H9 (cell line): ENCODE measurements around the gene MAGT1. TPM values are rescaled to one million over a fixed set of nuclear protein-coding genes. Genes with fewer than 3 reads are reported as not detected.
"Not testable (repeated sequence)": the region's sequence is repeated elsewhere in the genome, so short reads cannot be mapped to it uniquely, and the experiment has no call there.

Experiments used
- DNase-seq: peaks from one replicate; pipeline ENCODE4 v3.0.0-alpha.2; 2017
- H2AFZ ChIP-seq: one replicate; pipeline ENCODE4 v1.6.1; 2013; ENCODE audit warnings: mild to moderate bottlenecking, low read length, control low read depth, moderate library complexity
- H2AK5ac ChIP-seq: 2 replicates; pipeline ENCODE4 v1.6.1; 2013; ENCODE audit warnings: low read length, control low read depth, mixed read lengths; ENCODE audit not compliant: insufficient read length
- H2BK120ac ChIP-seq: one replicate; pipeline ENCODE4 v1.6.1; 2013; ENCODE audit warnings: low read depth, mild to moderate bottlenecking, low read length, control low read depth, inconsistent platforms; ENCODE audit not compliant: poor library complexity, severe bottlenecking
- H2BK12ac ChIP-seq: 2 replicates; pipeline ENCODE4 v1.6.1; 2013; ENCODE audit warnings: low read length, control low read depth, mixed read lengths, low read depth; ENCODE audit not compliant: insufficient read length
- H2BK15ac ChIP-seq: 2 replicates; pipeline ENCODE4 v1.6.1; 2013; ENCODE audit warnings: low read depth, low read length, control low read depth
- H2BK20ac ChIP-seq: one replicate; pipeline ENCODE4 v1.6.1; 2013; ENCODE audit warnings: low read depth, mild to moderate bottlenecking, low read length, control low read depth, inconsistent platforms; ENCODE audit not compliant: poor library complexity, severe bottlenecking
- H2BK5ac ChIP-seq: 2 replicates; pipeline ENCODE4 v1.6.1; 2013; ENCODE audit warnings: low read length, control low read depth, mixed read lengths; ENCODE audit not compliant: insufficient read length
- H3K14ac ChIP-seq: 2 replicates; pipeline ENCODE4 v1.6.1; 2013; ENCODE audit warnings: low read length, control low read depth; ENCODE audit not compliant: insufficient read depth
- H3K18ac ChIP-seq: 2 replicates; pipeline ENCODE4 v1.6.1; 2013; ENCODE audit warnings: low read depth, mild to moderate bottlenecking, mixed read lengths, low read length, control low read depth; ENCODE audit not compliant: insufficient read length
- H3K23ac ChIP-seq: 2 replicates; pipeline ENCODE4 v1.6.1; 2013; ENCODE audit warnings: low read length, control low read depth, mixed read lengths, low read depth; ENCODE audit not compliant: insufficient read length
- H3K23me2 ChIP-seq: 2 replicates; pipeline ENCODE4 v1.6.1; 2013; ENCODE audit warnings: low read depth, mild to moderate bottlenecking, mixed read lengths, low read length, control low read depth; ENCODE audit not compliant: insufficient read length, poor library complexity, severe bottlenecking
- H3K27ac ChIP-seq: 2 replicates; pipeline ENCODE4 v1.5.1; 2013; ENCODE audit warnings: low read length, control low read depth, mixed read lengths, low read depth; ENCODE audit not compliant: insufficient read length
- H3K27me3 ChIP-seq: 2 replicates; pipeline ENCODE4 v1.6.1; 2013; ENCODE audit warnings: low read length, control low read depth, inconsistent platforms; ENCODE audit not compliant: insufficient read depth
- H3K4ac ChIP-seq: 2 replicates; pipeline ENCODE4 v1.6.1; 2013; ENCODE audit warnings: low read depth, mild to moderate bottlenecking, control low read depth, inconsistent platforms, low read length, moderate library complexity
- H3K4me1 ChIP-seq: 2 replicates; pipeline ENCODE4 v1.6.1; 2013; ENCODE audit warnings: low read length, control low read depth, inconsistent platforms; ENCODE audit not compliant: insufficient read depth
- H3K4me2 ChIP-seq: 2 replicates; pipeline ENCODE4 v1.6.1; 2013; ENCODE audit warnings: low read length, control low read depth, mixed read lengths; ENCODE audit not compliant: insufficient read length, insufficient read depth
- H3K56ac ChIP-seq: 2 replicates; pipeline ENCODE4 v1.6.1; 2013; ENCODE audit warnings: low read depth, mild to moderate bottlenecking, mixed read lengths, low read length, control low read depth; ENCODE audit not compliant: insufficient read length
- H3K79me1 ChIP-seq: 2 replicates; pipeline ENCODE4 v1.6.1; 2013; ENCODE audit warnings: low read depth, mild to moderate bottlenecking, moderate library complexity, low read length, control low read depth, inconsistent platforms; ENCODE audit not compliant: insufficient read depth, poor library complexity, severe bottlenecking
- H3K79me2 ChIP-seq: 2 replicates; pipeline ENCODE4 v1.6.1; 2013; ENCODE audit warnings: low read length, control low read depth, inconsistent platforms; ENCODE audit not compliant: insufficient read depth
- H3K9ac ChIP-seq: 2 replicates; pipeline ENCODE4 v1.6.1; 2013; ENCODE audit warnings: low read length, control low read depth, mixed read lengths; ENCODE audit not compliant: insufficient read length; ENCODE audit errors: extremely low read depth
- H3K9me3 ChIP-seq: one replicate; pipeline ENCODE4 v1.6.1; 2013; ENCODE audit warnings: low read depth, low read length, inconsistent platforms; ENCODE audit not compliant: control insufficient read depth
- H3T11ph ChIP-seq: one replicate; pipeline ENCODE4 v1.6.1; 2013; ENCODE audit warnings: mild to moderate bottlenecking, low read length, control low read depth, inconsistent platforms
- H4K20me1 ChIP-seq: one replicate; pipeline ENCODE4 v1.6.1; 2013; ENCODE audit not compliant: control insufficient read depth, insufficient read length, insufficient read depth
- H4K5ac ChIP-seq: 2 replicates; pipeline ENCODE4 v1.6.1; 2013; ENCODE audit warnings: low read depth, mild to moderate bottlenecking, mixed read lengths, low read length, control low read depth; ENCODE audit not compliant: insufficient read length
- H4K8ac ChIP-seq: replicated peaks from 2 replicates; pipeline ENCODE4 v1.6.1; 2013; ENCODE audit warnings: low read length, control low read depth, mixed read lengths, low read depth; ENCODE audit not compliant: insufficient read length
- H4K91ac ChIP-seq: 2 replicates; pipeline ENCODE4 v1.6.1; 2013; ENCODE audit warnings: low read depth, mild to moderate bottlenecking, moderate library complexity, mixed read lengths, low read length, control low read depth; ENCODE audit not compliant: insufficient read length
- H3K27ac Mint-ChIP-seq, 3 experiments: 2 replicates in 2 of 3; 3 replicates in 1 of 3; pipeline ENCODE4 v1.8.0; 2020 to 2021; ENCODE audit warnings: mixed read lengths in 3 of 3, mild to moderate bottlenecking in 1 of 3, moderate library complexity in 1 of 3
- H3K27me3 Mint-ChIP-seq: 2 replicates; pipeline ENCODE4 v1.8.0; 2021; ENCODE audit warnings: low read depth, mild to moderate bottlenecking, moderate library complexity, mixed read lengths
- H3K36me3 Mint-ChIP-seq, 3 experiments: 2 replicates in 2 of 3; 3 replicates in 1 of 3; pipeline ENCODE4 v1.8.0; 2020 to 2021; ENCODE audit warnings: low read depth in 3 of 3, mixed read lengths in 3 of 3; ENCODE audit not compliant: insufficient read depth in 1 of 3
- H3K4me1 Mint-ChIP-seq, 2 experiments: 2 replicates each; pipeline ENCODE4 v1.8.0; 2020; ENCODE audit warnings: mixed read lengths in 2 of 2
- H3K4me3 Mint-ChIP-seq, 2 experiments: 2 replicates in 1 of 2; 3 replicates in 1 of 2; pipeline ENCODE4 v1.8.0; 2020 to 2021; ENCODE audit warnings: mild to moderate bottlenecking in 2 of 2, mixed read lengths in 2 of 2, moderate library complexity in 1 of 2
- H3K9me3 Mint-ChIP-seq, 2 experiments: 2 replicates in 1 of 2; 3 replicates in 1 of 2; pipeline ENCODE4 v1.8.0; 2020; ENCODE audit warnings: mild to moderate bottlenecking in 2 of 2, mixed read lengths in 2 of 2, moderate library complexity in 1 of 2
- WGBS: extraction: QIAGEN DNeasy Blood & Tissue Kit; methylation state at CpG from one replicate; pipeline ENCODE4 v1.1.7; 2013; ENCODE audit warnings: missing lambda C conversion rate, low lambda C conversion rate, mixed read lengths; ENCODE audit not compliant: insufficient read length; ENCODE audit errors: extremely low coverage; 5-methylcytosine and 5-hydroxymethylcytosine counted together
- long read RNA-seq: library from polyadenylated mRNA; unstranded; transcript quantifications from one replicate; pipeline ENCODE4 v2.0.0, GENCODE V29; 2020
- total RNA-seq: library from RNA; stranded (reverse); gene quantifications from 2 replicates; pipeline ENCODE4 v1.2.1, GENCODE V29; 2021
- TF ChIP-seq, protein P1 (sequence below): fragments of 200-600 bp; sonication (generic); conservative IDR thresholded peaks from 3 replicates; pipeline ENCODE4 v1.8.0; 2021; ENCODE audit warnings: antibody characterized with exemption, mild to moderate bottlenecking

Gene MAGT1
- total RNA-seq = 42.8 and 44.0 TPM in 2 replicates
- long read RNA-seq, full-length matches to known transcripts = 14 of 30 reads
- long read RNA-seq, partial matches to known transcripts = 5 of 30 reads
- long read RNA-seq, other reads (novel, unspliced or antisense) = 11 of 30 reads

DNA sequence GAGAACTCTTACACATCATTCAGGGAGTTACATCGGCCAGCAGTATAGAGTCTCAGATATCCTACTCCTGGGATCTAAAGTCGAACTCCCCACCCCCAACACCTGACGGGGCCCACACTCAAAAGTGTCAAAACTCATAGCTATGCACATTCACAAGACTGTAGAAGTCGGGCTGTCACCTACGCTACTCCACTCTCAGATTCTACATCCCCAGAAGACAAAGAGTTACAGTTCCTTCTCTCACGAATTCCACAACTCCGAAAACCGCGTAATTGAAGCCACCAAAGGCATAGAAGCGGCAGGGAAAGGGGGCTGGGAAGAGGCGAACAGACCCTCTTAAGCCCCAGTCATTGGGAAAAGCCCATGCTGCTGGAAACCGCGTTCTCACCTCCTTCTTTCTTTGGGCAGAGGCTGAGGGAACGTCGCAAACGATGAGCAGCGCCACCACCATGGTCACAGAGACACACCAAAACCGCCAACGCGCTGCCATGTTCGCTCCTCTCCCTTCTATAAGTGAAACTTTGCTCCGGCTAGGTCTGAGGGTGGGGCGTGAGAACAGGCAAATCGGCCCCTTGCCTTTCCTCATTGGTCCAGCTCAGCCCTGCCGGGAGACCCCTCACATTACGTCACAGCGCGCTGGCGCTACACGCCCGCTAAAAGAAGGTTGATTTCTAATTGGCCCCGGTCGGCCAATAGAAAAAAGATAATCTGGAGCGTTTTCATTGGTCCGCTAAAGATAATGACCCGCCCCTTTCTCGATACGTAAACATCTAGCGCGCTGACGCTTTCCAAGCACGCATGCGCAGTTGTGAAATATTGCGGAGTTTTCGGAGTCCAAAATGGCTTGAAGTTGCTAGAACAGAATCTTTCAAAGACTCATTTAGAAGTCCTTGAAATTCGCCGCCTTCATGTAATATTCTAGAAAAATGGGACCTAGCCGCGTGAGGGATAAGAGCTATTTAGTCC, at the start of gene MAGT1:
MAGT1 (minus strand) TSS at position 515 of the 966 bp plus-strand sequence; CDS start at position 490, 25 bp downstream.
- no CpG with 5 or more reads among the region's 49 CpGs for whole genome bisulfite sequencing

GRCh38 chrX:77945031-77945430, 49.8 kb upstream of the MAGT1 start:
- H3K4me3 Mint-ChIP-seq, H3K4me1 ChIP-seq, H3T11ph ChIP-seq, H4K20me1 ChIP-seq, H3K27ac Mint-ChIP-seq, H3K56ac ChIP-seq, H3K79me2 ChIP-seq, H3K79me1 ChIP-seq, H2BK5ac ChIP-seq, H2BK20ac ChIP-seq, H2BK15ac ChIP-seq, DNase-seq, H2AFZ ChIP-seq, H3K23ac ChIP-seq, H4K8ac ChIP-seq, H3K27me3 Mint-ChIP-seq, H3K14ac ChIP-seq, H2BK120ac ChIP-seq, H3K9me3 ChIP-seq, H4K5ac ChIP-seq, H4K91ac ChIP-seq, H3K27me3 ChIP-seq, H3K18ac ChIP-seq, H3K4me1 Mint-ChIP-seq, H3K4me2 ChIP-seq, H3K4ac ChIP-seq, H2AK5ac ChIP-seq, H3K9ac ChIP-seq, H3K23me2 ChIP-seq, H3K27ac ChIP-seq, H2BK12ac ChIP-seq, H3K36me3 Mint-ChIP-seq: not testable (repeated sequence)
- WGBS = no CpG with 5 or more reads among the region's 6 CpGs
- peaks cover 26 to 43% of the 10 kb centered on the region in 2 experiments for H3K9me3 Mint-ChIP-seq

More for the DNA sequence above, at the start of gene MAGT1:
- H2BK15ac ChIP-seq = no peak within 1 kb of the TSS
- H3K23ac ChIP-seq = no peak within 1 kb of the TSS
- H3K4me1 ChIP-seq = no peaks in the 10 kb centered on the region
- no peak within 1 kb of the TSS for H2BK20ac ChIP-seq
- Mint-ChIP-seq H3K4me1 (no peaks in the 10 kb centered on the region), H3K27me3 (no peaks in the 10 kb centered on the region), H3K9me3 (peaks cover 63 to 80% of the 10 kb centered on the region in 2 experiments), H3K27ac (peak within 1 kb of the TSS; percentile 96 to 100 (median 99)), H3K36me3 (peaks cover 4 to 9% (median 5%) of the 10 kb centered on the region in 3 experiments; a peak in 5 of 7 replicates), H3K4me3 (peak within 1 kb of the TSS; percentile 85 to 92)
- no peak within 1 kb of the TSS for H2AK5ac ChIP-seq
- H3K9ac ChIP-seq = peak within 1 kb of the TSS; percentile 97
- H2BK12ac ChIP-seq = no peak within 1 kb of the TSS
- H3K9me3 ChIP-seq = peaks cover 13% of the 10 kb centered on the region
- H2BK120ac ChIP-seq = no peak within 1 kb of the TSS
- H3K23me2 ChIP-seq = no peaks in the 10 kb centered on the region
- H3K18ac ChIP-seq = peak within 1 kb of the TSS; percentile 74
- no peak within 1 kb of the TSS; the same call in 1 of the 2 replicates for H3K4ac ChIP-seq
- H4K91ac ChIP-seq = no peak within 1 kb of the TSS
- no peak within 1 kb of the TSS for H3T11ph ChIP-seq
- H4K5ac ChIP-seq = no peak within 1 kb of the TSS
- no peaks in the 10 kb centered on the region for H3K27me3 ChIP-seq
- H4K20me1 ChIP-seq = no peaks in the 10 kb centered on the region
- H2AFZ ChIP-seq = no peak within 1 kb of the TSS
- H3K56ac ChIP-seq = no peak within 1 kb of the TSS
- TF ChIP-seq, protein P1, sequence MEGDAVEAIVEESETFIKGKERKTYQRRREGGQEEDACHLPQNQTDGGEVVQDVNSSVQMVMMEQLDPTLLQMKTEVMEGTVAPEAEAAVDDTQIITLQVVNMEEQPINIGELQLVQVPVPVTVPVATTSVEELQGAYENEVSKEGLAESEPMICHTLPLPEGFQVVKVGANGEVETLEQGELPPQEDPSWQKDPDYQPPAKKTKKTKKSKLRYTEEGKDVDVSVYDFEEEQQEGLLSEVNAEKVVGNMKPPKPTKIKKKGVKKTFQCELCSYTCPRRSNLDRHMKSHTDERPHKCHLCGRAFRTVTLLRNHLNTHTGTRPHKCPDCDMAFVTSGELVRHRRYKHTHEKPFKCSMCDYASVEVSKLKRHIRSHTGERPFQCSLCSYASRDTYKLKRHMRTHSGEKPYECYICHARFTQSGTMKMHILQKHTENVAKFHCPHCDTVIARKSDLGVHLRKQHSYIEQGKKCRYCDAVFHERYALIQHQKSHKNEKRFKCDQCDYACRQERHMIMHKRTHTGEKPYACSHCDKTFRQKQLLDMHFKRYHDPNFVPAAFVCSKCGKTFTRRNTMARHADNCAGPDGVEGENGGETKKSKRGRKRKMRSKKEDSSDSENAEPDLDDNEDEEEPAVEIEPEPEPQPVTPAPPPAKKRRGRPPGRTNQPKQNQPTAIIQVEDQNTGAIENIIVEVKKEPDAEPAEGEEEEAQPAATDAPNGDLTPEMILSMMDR = no peak
- DNase-seq = peak; percentile 96
- no peaks in the 10 kb centered on the region for H3K79me1 ChIP-seq
- H3K4me2 ChIP-seq = peak within 1 kb of the TSS; percentile 55
- H3K14ac ChIP-seq = peak within 1 kb of the TSS; percentile 17; the same call in 1 of the 2 replicates
- no peak within 1 kb of the TSS for H2BK5ac ChIP-seq
- H4K8ac ChIP-seq = no peak within 1 kb of the TSS
- H3K79me2 ChIP-seq = peaks cover 14% of the 10 kb centered on the region; the same call in 1 of the 2 replicates
- H3K27ac ChIP-seq = peak within 1 kb of the TSS; percentile 4
